IMR-90 (cell line): ENCODE results near the gene ERGIC1. TPM values are rescaled to one million over a fixed set of nuclear protein-coding genes. Genes with fewer than 3 reads are reported as not detected.

Source experiments
- ATAC-seq: fragments of 200-7000 bp; cut with Tn5 transposase; 2 replicates; pipeline ENCODE4 v1.9.1; 2020; ENCODE audit warnings: low read depth, mild to moderate bottlenecking, moderate library complexity
- BruUV-seq: library from RNA; stranded (reverse); fragments of 400-500 nt; replicated peaks from 2 replicates; lab custom pipeline; 2021; lab: Mats Ljungman, UMichigan
- CTCF ChIA-PET: fragments of 300-600 bp; formaldehyde crosslinking; extraction: SDS; loops from one replicate; lab custom pipeline; 2021; ENCODE audit warnings: antibody characterized with exemption; lab: Yijun Ruan, JAX
- POLR2A ChIA-PET: fragments of 300-600 bp; sonication (Branson Sonifier 250); formaldehyde crosslinking; loops from one replicate; lab custom pipeline; 2022; ENCODE audit warnings: antibody characterized with exemption; ENCODE audit not compliant: unreplicated experiment; lab: Charles Lee
- DNase-seq: peaks from one replicate; pipeline ENCODE4 v3.0.0; 2013
- H2AFZ ChIP-seq: replicated peaks from 2 replicates; pipeline ENCODE3; 2013; ENCODE audit warnings: low read length, mild to moderate bottlenecking; ENCODE audit not compliant: poor library complexity
- H2AK5ac ChIP-seq: 2 replicates; pipeline ENCODE4 v1.6.1; 2013; ENCODE audit warnings: low read depth, low read length, inconsistent platforms
- H2AK9ac ChIP-seq: replicated peaks from 2 replicates; pipeline ENCODE3; 2013; ENCODE audit warnings: mild to moderate bottlenecking, low read depth, low read length, moderate library complexity; ENCODE audit not compliant: poor library complexity
- H2BK120ac ChIP-seq: 2 replicates; pipeline ENCODE4 v1.6.1; 2013; ENCODE audit warnings: low read depth, low read length, inconsistent platforms
- H2BK15ac ChIP-seq: 3 replicates; pipeline ENCODE4 v1.6.1; 2013; ENCODE audit warnings: low read depth, low read length, inconsistent platforms
- H2BK20ac ChIP-seq: 2 replicates; pipeline ENCODE4 v1.6.1; 2013; ENCODE audit warnings: low read depth, mild to moderate bottlenecking, inconsistent platforms, low read length, moderate library complexity
- H2BK5ac ChIP-seq: 2 replicates; pipeline ENCODE4 v1.6.1; 2013; ENCODE audit warnings: mild to moderate bottlenecking, low read depth, low read length, inconsistent platforms; ENCODE audit not compliant: poor library complexity, severe bottlenecking
- H3K14ac ChIP-seq: replicated peaks from 2 replicates; pipeline ENCODE4 v1.6.1; 2013; ENCODE audit warnings: low read depth, low read length, inconsistent platforms
- H3K18ac ChIP-seq: 2 replicates; pipeline ENCODE4 v1.6.1; 2013; ENCODE audit warnings: low read depth, low read length, control low read depth
- H3K23ac ChIP-seq: 2 replicates; pipeline ENCODE4 v1.6.1; 2013; ENCODE audit warnings: low read depth, low read length, inconsistent platforms
- H3K27ac ChIP-seq: 2 replicates; pipeline ENCODE4 v1.5.1; 2013; ENCODE audit warnings: mild to moderate bottlenecking, control low read depth, low read length; ENCODE audit not compliant: insufficient read depth
- H3K27me3 ChIP-seq: 2 replicates; pipeline ENCODE4 v1.6.1; 2013; ENCODE audit warnings: low read length; ENCODE audit not compliant: control insufficient read depth, insufficient read depth
- H3K36me3 ChIP-seq: 2 replicates; pipeline ENCODE4 v1.6.1; 2013; ENCODE audit warnings: low read length, mixed read lengths; ENCODE audit not compliant: control insufficient read depth, insufficient read depth
- H3K4ac ChIP-seq: 2 replicates; pipeline ENCODE4 v1.6.1; 2013; ENCODE audit warnings: low read depth, low read length, inconsistent platforms
- H3K4me1 ChIP-seq: 2 replicates; pipeline ENCODE4 v1.6.1; 2013; ENCODE audit warnings: low read length, mixed read lengths; ENCODE audit not compliant: control insufficient read depth, insufficient read depth
- H3K4me2 ChIP-seq: 2 replicates; pipeline ENCODE4 v1.6.1; 2013; ENCODE audit warnings: low read depth, mild to moderate bottlenecking, control low read depth, low read length, moderate library complexity
- H3K4me3 ChIP-seq: 2 replicates; pipeline ENCODE4 v1.5.1; 2013; ENCODE audit warnings: low read depth, mild to moderate bottlenecking, control low read depth, low read length, moderate library complexity; ENCODE audit not compliant: insufficient read depth
- H3K56ac ChIP-seq: 2 replicates; pipeline ENCODE4 v1.6.1; 2013; ENCODE audit warnings: low read length, inconsistent platforms; ENCODE audit not compliant: insufficient read depth; ENCODE audit errors: extremely low read depth
- H3K79me1 ChIP-seq, 2 experiments: 2 replicates each; pipeline ENCODE4 v1.6.1; 2013; ENCODE audit warnings: low read length in 2 of 2, inconsistent platforms in 1 of 2, low read depth in 1 of 2
- H3K9ac ChIP-seq: 2 replicates; pipeline ENCODE4 v1.6.1; 2013; ENCODE audit warnings: low read depth, low read length, control low read depth
- H3K9me1 ChIP-seq: 2 replicates; pipeline ENCODE4 v1.6.1; 2013; ENCODE audit warnings: low read length, inconsistent platforms; ENCODE audit not compliant: insufficient read depth
- H3K9me3 ChIP-seq: 2 replicates; pipeline ENCODE4 v1.6.1; 2013; ENCODE audit warnings: low read length; ENCODE audit not compliant: control insufficient read depth, insufficient read depth
- H4K20me1 ChIP-seq: 2 replicates; pipeline ENCODE4 v1.6.1; 2013; ENCODE audit warnings: low read length, inconsistent platforms; ENCODE audit not compliant: insufficient read depth
- H4K5ac ChIP-seq: 2 replicates; pipeline ENCODE4 v1.6.1; 2013; ENCODE audit warnings: mild to moderate bottlenecking, low read depth, low read length, control low read depth
- H4K8ac ChIP-seq, 2 experiments: 2 replicates each; pipeline ENCODE4 v1.6.1; 2013; ENCODE audit warnings: low read depth in 2 of 2, low read length in 2 of 2, control low read depth in 1 of 2, inconsistent platforms in 1 of 2
- H4K91ac ChIP-seq: 2 replicates; pipeline ENCODE4 v1.6.1; 2013; ENCODE audit warnings: low read depth, low read length, inconsistent platforms; ENCODE audit not compliant: insufficient read depth
- BHLHE40 ChIP-seq: fragments of 150-350 bp; IDR thresholded peaks from 2 replicates; pipeline ENCODE4 v1.6.1; 2016; ENCODE audit warnings: mild to moderate bottlenecking, low read depth, low read length
- CEBPB ChIP-seq: IDR thresholded peaks from 2 replicates; pipeline ENCODE4 v1.6.1; 2012; ENCODE audit warnings: low read depth, low read length, improper control_type of control experiment
- CHD1 ChIP-seq: IDR thresholded peaks from 2 replicates; pipeline ENCODE4 v1.6.1; 2012; ENCODE audit warnings: low read depth, low read length, improper control_type of control experiment
- FOS ChIP-seq: fragments of 150-350 bp; IDR thresholded peaks from 2 replicates; pipeline ENCODE4 v1.6.1; 2016; ENCODE audit warnings: low read depth, low read length
- MAFK ChIP-seq: IDR thresholded peaks from 2 replicates; pipeline ENCODE4 v1.6.1; 2012; ENCODE audit warnings: low read depth, low read length, improper control_type of control experiment
- MAZ ChIP-seq: IDR thresholded peaks from 2 replicates; pipeline ENCODE4 v1.6.1; 2012; ENCODE audit warnings: low read depth, mild to moderate bottlenecking, low read length, improper control_type of control experiment, moderate library complexity, borderline replicate concordance
- MXI1 ChIP-seq: IDR thresholded peaks from 2 replicates; pipeline ENCODE4 v1.6.1; 2012; ENCODE audit warnings: low read depth, mild to moderate bottlenecking, low read length, moderate library complexity, borderline replicate concordance
- NFE2L2 ChIP-seq: fragments of 150-350 bp; IDR thresholded peaks from 2 replicates; pipeline ENCODE4 v1.6.1; 2016; ENCODE audit warnings: low read depth, mild to moderate bottlenecking, low read length
- POLR2A ChIP-seq: IDR thresholded peaks from 2 replicates; pipeline ENCODE4 v1.6.1; 2012; ENCODE audit warnings: mild to moderate bottlenecking, low read depth, low read length
- RAD21 ChIP-seq: IDR thresholded peaks from 2 replicates; pipeline ENCODE4 v1.6.1; 2012; ENCODE audit warnings: low read length, improper control_type of control experiment
- RCOR1 ChIP-seq: IDR thresholded peaks from 2 replicates; pipeline ENCODE4 v1.6.1; 2012; ENCODE audit warnings: mild to moderate bottlenecking, low read length, improper control_type of control experiment; ENCODE audit not compliant: insufficient replicate concordance
- RFX5 ChIP-seq: IDR thresholded peaks from 2 replicates; pipeline ENCODE4 v1.8.0; 2012; ENCODE audit warnings: low read depth, mild to moderate bottlenecking, low read length, moderate library complexity
- SMC3 ChIP-seq: fragments of 150-350 bp; IDR thresholded peaks from 2 replicates; pipeline ENCODE4 v1.6.1; 2016; ENCODE audit warnings: low read depth, mild to moderate bottlenecking, antibody characterized with exemption, low read length, moderate library complexity
- WGBS, 2 experiments: methylation state at CpG; one replicate each; pipeline versions ENCODE4 v1.1.5 to v1.1.7; 2013; ENCODE audit warnings: missing lambda C conversion rate in 2 of 2; ENCODE audit not compliant: insufficient read length in 1 of 2; ENCODE audit errors: extremely low coverage in 2 of 2; 5-methylcytosine and 5-hydroxymethylcytosine counted together
- dilution Hi-C: fragments of 300-500 bp; cut with HindIII; formaldehyde crosslinking; loops from one replicate; pipeline ENCODE4 v1.14.3; 2018; ENCODE audit warnings: low sequenced_read_pairs; ENCODE audit not compliant: unreplicated experiment
- in situ Hi-C: fragments of 300-500 bp; cut with MboI; formaldehyde crosslinking; loops from 3 replicates; pipeline ENCODE4 v1.14.3; 2019; ENCODE audit warnings: low sequenced_read_pairs, inconsistent platforms, mixed read lengths
- intact Hi-C: fragments of 100-400 bp; cut with micrococcal nuclease; formaldehyde crosslinking; loops from 2 replicates; pipeline ENCODE4 v1.10.0; 2022
- polyA plus RNA-seq, 3 experiments: library from polyadenylated mRNA; depleted of rRNA; stranded (reverse); fragments of >200 nt; gene quantifications; 2 replicates each; pipeline ENCODE4 v1.2.3, GENCODE V29; 2012; ENCODE audit warnings: low replicate concordance in 1 of 3
- total RNA-seq: library from RNA; depleted of rRNA; stranded (reverse); fragments of >200 nt; gene quantifications from 2 replicates; pipeline ENCODE4 v1.2.3, GENCODE V29; 2012
- TF ChIP-seq, protein P1 (sequence below): conservative IDR thresholded peaks from 2 replicates; pipeline ENCODE4 v1.5.1; 2012; ENCODE audit warnings: mild to moderate bottlenecking, low read depth, low read length, improper control_type of control experiment
- TF ChIP-seq, protein P2 (sequence below): fragments of 150-350 bp; IDR thresholded peaks from 2 replicates; pipeline ENCODE4 v1.6.1; 2017; ENCODE audit warnings: mild to moderate bottlenecking, antibody characterized with exemption, low read length, low read depth

ERGIC1 gene
- total and polyA plus RNA-seq, 2 of the 4 experiments (the other 2 are of a cell fraction), result 134 to 192 TPM

DNA sequence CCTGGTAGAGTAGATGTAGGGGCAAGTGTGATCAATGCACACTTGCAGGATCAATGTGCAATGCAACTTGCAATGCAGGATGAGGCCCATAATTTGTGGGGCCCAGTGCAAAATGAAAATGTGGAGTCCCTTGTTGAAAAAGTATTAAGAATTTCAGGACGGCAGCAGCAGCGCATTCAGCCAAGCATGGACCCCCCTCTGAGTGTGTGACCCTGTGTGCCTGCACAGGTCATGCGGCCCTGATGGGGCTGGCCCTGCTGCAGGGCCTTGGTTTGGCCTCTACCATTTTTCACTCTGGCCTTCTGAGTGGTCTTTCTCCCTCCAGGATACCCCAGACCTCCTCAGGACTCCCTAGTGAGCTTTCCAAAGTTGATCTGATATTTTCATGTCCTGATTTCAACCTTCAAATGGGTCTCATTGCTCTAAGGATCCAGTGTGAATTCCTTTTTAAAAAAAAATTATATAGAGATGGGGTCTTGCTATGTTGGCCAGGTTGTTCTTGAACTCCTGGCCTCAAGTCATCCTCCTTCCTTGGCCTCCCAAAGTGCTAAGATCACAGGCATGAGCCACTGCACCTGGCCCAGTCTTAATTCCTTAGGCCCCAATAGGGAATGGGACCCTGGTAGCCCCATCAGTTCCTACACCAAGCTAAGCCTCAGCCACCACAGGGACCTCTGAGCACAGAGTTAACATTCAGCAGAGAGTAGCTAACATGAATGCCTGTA is 4.3 kb downstream of the ERGIC1 start:
- H3K4me3 ChIP-seq, result no peak overlapping the region
- H3K18ac ChIP-seq, result no peak overlapping the region
- ATAC-seq (no peak), DNase-seq (no peak)
- H3K4ac ChIP-seq, result no peak overlapping the region
- no peak overlapping the region for H2AK5ac ChIP-seq
- H3K23ac ChIP-seq, result no peak overlapping the region
- peaks cover 25% of the 10 kb centered on the region; the same call in 1 of the 2 replicates for H4K20me1 ChIP-seq
- no peak overlapping the region for H4K5ac ChIP-seq
- intact Hi-C loops (loop anchor here (10.0 kb wide), 1 partner anchor 124 kb away; no protein-coding TSS in a partner anchor), in situ Hi-C loops (no loop called here), dilution Hi-C loops (no loop called here)
- H4K91ac ChIP-seq, result no peak overlapping the region
- no peak overlapping the region for H3K56ac ChIP-seq
- H2BK15ac ChIP-seq, result no peak overlapping the region
- H2BK120ac ChIP-seq, result no peak overlapping the region
- no peak overlapping the region for H3K14ac ChIP-seq
- no TSS peak for BruUV-seq
- POLR2A ChIA-PET, result no interaction called here
- H3K4me1 ChIP-seq, result peaks cover 21% of the 10 kb centered on the region
- H3K27ac ChIP-seq, result no peak overlapping the region
- H2BK20ac ChIP-seq, result no peak overlapping the region
- no peaks in the 10 kb centered on the region for H3K27me3 ChIP-seq
- H3K36me3 ChIP-seq, result peaks cover 25% of the 10 kb centered on the region
- H3K9me3 ChIP-seq, result no peaks in the 10 kb centered on the region
- peaks cover 10 to 86% of the 10 kb centered on the region in 2 experiments; a peak in 3 of 4 replicates for H3K79me1 ChIP-seq
- CTCF ChIA-PET, result no interaction called here
- H2AFZ ChIP-seq, result no peak overlapping the region
- H4K8ac ChIP-seq, result no peak overlapping the region
- H3K9ac ChIP-seq, result no peak overlapping the region
- no peak overlapping the region for H2BK5ac ChIP-seq
- H3K4me2 ChIP-seq, result no peak overlapping the region
- WGBS, 2 experiments, result 100% methylated on average over 2 of the region's 3 CpGs; no CpG with 5 or more reads in 1 of the 2 experiments
- H2AK9ac ChIP-seq, result no peak overlapping the region
- H3K9me1 ChIP-seq, result peaks cover 24% of the 10 kb centered on the region
- TF ChIP-seq, protein P1, sequence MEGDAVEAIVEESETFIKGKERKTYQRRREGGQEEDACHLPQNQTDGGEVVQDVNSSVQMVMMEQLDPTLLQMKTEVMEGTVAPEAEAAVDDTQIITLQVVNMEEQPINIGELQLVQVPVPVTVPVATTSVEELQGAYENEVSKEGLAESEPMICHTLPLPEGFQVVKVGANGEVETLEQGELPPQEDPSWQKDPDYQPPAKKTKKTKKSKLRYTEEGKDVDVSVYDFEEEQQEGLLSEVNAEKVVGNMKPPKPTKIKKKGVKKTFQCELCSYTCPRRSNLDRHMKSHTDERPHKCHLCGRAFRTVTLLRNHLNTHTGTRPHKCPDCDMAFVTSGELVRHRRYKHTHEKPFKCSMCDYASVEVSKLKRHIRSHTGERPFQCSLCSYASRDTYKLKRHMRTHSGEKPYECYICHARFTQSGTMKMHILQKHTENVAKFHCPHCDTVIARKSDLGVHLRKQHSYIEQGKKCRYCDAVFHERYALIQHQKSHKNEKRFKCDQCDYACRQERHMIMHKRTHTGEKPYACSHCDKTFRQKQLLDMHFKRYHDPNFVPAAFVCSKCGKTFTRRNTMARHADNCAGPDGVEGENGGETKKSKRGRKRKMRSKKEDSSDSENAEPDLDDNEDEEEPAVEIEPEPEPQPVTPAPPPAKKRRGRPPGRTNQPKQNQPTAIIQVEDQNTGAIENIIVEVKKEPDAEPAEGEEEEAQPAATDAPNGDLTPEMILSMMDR, result no peak
- TF ChIP-seq CHD1 (no peak), POLR2A (no peak), BHLHE40 (no peak), RCOR1 (no peak), NFE2L2 (no peak), RAD21 (no peak), MXI1 (no peak), CEBPB (no peak), RFX5 (no peak), MAFK (no peak), FOS (no peak), SMC3 (no peak), MAZ (no peak)
- TF ChIP-seq, protein P2, sequence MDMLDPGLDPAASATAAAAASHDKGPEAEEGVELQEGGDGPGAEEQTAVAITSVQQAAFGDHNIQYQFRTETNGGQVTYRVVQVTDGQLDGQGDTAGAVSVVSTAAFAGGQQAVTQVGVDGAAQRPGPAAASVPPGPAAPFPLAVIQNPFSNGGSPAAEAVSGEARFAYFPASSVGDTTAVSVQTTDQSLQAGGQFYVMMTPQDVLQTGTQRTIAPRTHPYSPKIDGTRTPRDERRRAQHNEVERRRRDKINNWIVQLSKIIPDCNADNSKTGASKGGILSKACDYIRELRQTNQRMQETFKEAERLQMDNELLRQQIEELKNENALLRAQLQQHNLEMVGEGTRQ, result no peak
